Dendritic cell treated with granulocyte-macrophage colony-stimulating factor and Interleukin-4, amounts not matched to agents 40 ng/mL and 50 ng/mL, for 4 days (primary cell): ENCODE measurements around the gene WDR5.
"Not testable (repeated sequence)": the region's sequence is repeated elsewhere in the genome, so short reads cannot be mapped to it uniquely, and the experiment has no call there.

Experiments used
- H3K27ac Mint-ChIP-seq: one replicate; pipeline ENCODE4 v1.8.0; 2022; ENCODE audit warnings: mild to moderate bottlenecking, mixed read lengths
- H3K27me3 Mint-ChIP-seq: one replicate; pipeline ENCODE4 v1.8.0; 2022; ENCODE audit warnings: mild to moderate bottlenecking, mixed read lengths
- H3K36me3 Mint-ChIP-seq: one replicate; pipeline ENCODE4 v1.8.0; 2022; ENCODE audit warnings: low read depth, mixed read lengths
- H3K4me1 Mint-ChIP-seq: one replicate; pipeline ENCODE4 v1.8.0; 2022; ENCODE audit warnings: low read depth, mixed read lengths
- H3K4me3 Mint-ChIP-seq: one replicate; pipeline ENCODE4 v1.8.0; 2022; ENCODE audit warnings: mild to moderate bottlenecking, moderate library complexity, mixed read lengths
- H3K9me3 Mint-ChIP-seq: one replicate; pipeline ENCODE4 v1.8.0; 2022; ENCODE audit warnings: mixed read lengths
- intact Hi-C: fragments of 100-400 bp; cut with micrococcal nuclease; formaldehyde crosslinking; loops from one replicate; pipeline ENCODE4 v1.15.0; 2022

WDR5 gene

GRCh38 chr9:134135343-134136117 lies at the start of gene WDR5:
Gene WDR5, plus strand, starts transcription at chr9:134136082. Its CDS starts 3,796 bp downstream, at chr9:134139878.
- Mint-ChIP-seq H3K27ac (peak within 1 kb of the TSS; percentile 94), H3K4me1 (peaks cover 45% of the 10 kb centered on the region)

GRCh38 chr9:134088063-134088725 lies 47.7 kb upstream of the WDR5 start:
- Mint-ChIP-seq H3K4me3 (no peak overlapping the region), H3K27ac (no peak overlapping the region), H3K9me3 (no peaks in the 10 kb centered on the region), H3K4me1 (peaks cover 7% of the 10 kb centered on the region), H3K36me3 (no peaks in the 10 kb centered on the region), H3K27me3 (peaks cover 26% of the 10 kb centered on the region)
- intact Hi-C loops, result no loop called here

More at GRCh38 chr9:134135343-134136117, at the start of gene WDR5:
- Mint-ChIP-seq H3K4me3 (peak within 1 kb of the TSS; percentile 97), H3K9me3 (no peaks in the 10 kb centered on the region), H3K27me3 (no peaks in the 10 kb centered on the region), H3K36me3 (peaks cover 47% of the 10 kb centered on the region)
- intact Hi-C loops, result loop anchor here (1.0 kb wide), 1 partner anchor 29 kb away; the partner anchor contains the start of gene RNU6ATAC

GRCh38 chr9:134089972-134090371 lies 45.9 kb upstream of the WDR5 start:
- Mint-ChIP-seq H3K4me3 (no peak overlapping the region), H3K4me1 (peaks cover 7% of the 10 kb centered on the region), H3K9me3 (no peaks in the 10 kb centered on the region), H3K36me3 (no peaks in the 10 kb centered on the region), H3K27me3 (peaks cover 25% of the 10 kb centered on the region), H3K27ac (no peak overlapping the region)
- intact Hi-C loops, result no loop called here

GRCh38 chr9:134099123-134099761 lies 36.6 kb upstream of the WDR5 start:
- H3K36me3 Mint-ChIP-seq, result no peaks in the 10 kb centered on the region
- H3K4me3 Mint-ChIP-seq, result no peak overlapping the region
- H3K4me1 Mint-ChIP-seq, result peaks cover 11% of the 10 kb centered on the region
- H3K9me3 Mint-ChIP-seq, result peaks cover 11% of the 10 kb centered on the region
- H3K27me3 Mint-ChIP-seq, result peaks cover 33% of the 10 kb centered on the region
- H3K27ac Mint-ChIP-seq, result no peak overlapping the region
- intact Hi-C loops, result loop anchor here (2.0 to 5.0 kb wide), 2 partner anchors 107 to 306 kb away; partner anchors contain the start of gene VAV2

GRCh38 chr9:134100040-134100439 lies 35.8 kb upstream of the WDR5 start:
- H3K9me3 Mint-ChIP-seq, result peaks cover 16% of the 10 kb centered on the region
- intact Hi-C loops, result no loop called here

GRCh38 chr9:134101133-134101532 lies 34.7 kb upstream of the WDR5 start:
- intact Hi-C loops, H3K27ac Mint-ChIP-seq, H3K36me3 Mint-ChIP-seq, H3K4me3 Mint-ChIP-seq: not testable (repeated sequence)
- peaks cover 11% of the 10 kb centered on the region for H3K4me1 Mint-ChIP-seq
- H3K9me3 Mint-ChIP-seq, result peaks cover 16% of the 10 kb centered on the region
- H3K27me3 Mint-ChIP-seq, result peaks cover 33% of the 10 kb centered on the region

More at GRCh38 chr9:134100040-134100439, 35.8 kb upstream of the WDR5 start:
- no peaks in the 10 kb centered on the region for H3K36me3 Mint-ChIP-seq
- H3K4me1 Mint-ChIP-seq, result peaks cover 11% of the 10 kb centered on the region
- peaks cover 32% of the 10 kb centered on the region for H3K27me3 Mint-ChIP-seq
- H3K4me3 Mint-ChIP-seq, result no peak overlapping the region
- H3K27ac Mint-ChIP-seq, result no peak overlapping the region

GRCh38 chr9:134101623-134102149 lies 34.2 kb upstream of the WDR5 start:
- intact Hi-C loops, result no loop called here
- peaks cover 39% of the 10 kb centered on the region for H3K27me3 Mint-ChIP-seq
- no peaks in the 10 kb centered on the region for H3K36me3 Mint-ChIP-seq
- no peak overlapping the region for H3K4me3 Mint-ChIP-seq
- H3K27ac Mint-ChIP-seq, result no peak overlapping the region
- H3K9me3 Mint-ChIP-seq, result peaks cover 16% of the 10 kb centered on the region
- peaks cover 11% of the 10 kb centered on the region for H3K4me1 Mint-ChIP-seq

- intact Hi-C loops, result no loop called here
- Mint-ChIP-seq H3K4me3 (no peak overlapping the region), H3K36me3 (no peaks in the 10 kb centered on the region), H3K4me1 (peaks cover 11% of the 10 kb centered on the region), H3K9me3 (peaks cover 16% of the 10 kb centered on the region), H3K27me3 (peaks cover 38% of the 10 kb centered on the region), H3K27ac (no peak overlapping the region)
Observed at GRCh38 chr9:134103391-134103998, 32.4 kb upstream of the WDR5 start.

- Mint-ChIP-seq H3K4me3 (no peak overlapping the region), H3K9me3 (no peaks in the 10 kb centered on the region), H3K4me1 (peaks cover 5% of the 10 kb centered on the region), H3K27me3 (peaks cover 14% of the 10 kb centered on the region), H3K36me3 (no peaks in the 10 kb centered on the region), H3K27ac (no peak overlapping the region)
- intact Hi-C loops, result no loop called here
Observed at GRCh38 chr9:134111064-134111463, 24.8 kb upstream of the WDR5 start.

GRCh38 chr9:134112561-134112960 lies 23.3 kb upstream of the WDR5 start:
- intact Hi-C loops, result no loop called here
- Mint-ChIP-seq H3K36me3 (no peaks in the 10 kb centered on the region), H3K27ac (no peak overlapping the region), H3K4me3 (no peak overlapping the region), H3K4me1 (peaks cover 5% of the 10 kb centered on the region), H3K9me3 (no peaks in the 10 kb centered on the region), H3K27me3 (peaks cover 6% of the 10 kb centered on the region)

- H3K27ac Mint-ChIP-seq, intact Hi-C loops, H3K9me3 Mint-ChIP-seq, H3K36me3 Mint-ChIP-seq, H3K27me3 Mint-ChIP-seq, H3K4me3 Mint-ChIP-seq: not testable (repeated sequence)
- H3K4me1 Mint-ChIP-seq, result peaks cover 20% of the 10 kb centered on the region
Observed at GRCh38 chr9:134118972-134119371, 16.9 kb upstream of the WDR5 start.

- Mint-ChIP-seq H3K4me3 (no peak overlapping the region), H3K27ac (peak overlapping the region; percentile 66), H3K9me3 (no peaks in the 10 kb centered on the region), H3K4me1 (peaks cover 21% of the 10 kb centered on the region), H3K36me3 (no peaks in the 10 kb centered on the region), H3K27me3 (no peaks in the 10 kb centered on the region)
- intact Hi-C loops, result no loop called here
Observed at GRCh38 chr9:134123764-134124128, 12.1 kb upstream of the WDR5 start.

- Mint-ChIP-seq H3K27me3 (peaks cover 6% of the 10 kb centered on the region), H3K36me3 (no peaks in the 10 kb centered on the region), H3K4me1 (peaks cover 21% of the 10 kb centered on the region), H3K27ac (no peak overlapping the region), H3K4me3 (no peak overlapping the region), H3K9me3 (no peaks in the 10 kb centered on the region)
- intact Hi-C loops, result no loop called here
Observed at GRCh38 chr9:134125413-134126095, 10.3 kb upstream of the WDR5 start.
